ENCODE data around the gene AK8. TPM values are rescaled to one million over a fixed set of nuclear protein-coding genes. Genes with fewer than 3 reads are reported as not detected.

The AK8 gene
- 1.6 TPM for total RNA-seq

GRCh38 chr9:132877824-132878694 lies at the start of gene AK8:
TSS of gene AK8 (minus strand) at chr9:132878284. CDS start at chr9:132878255, 29 bp downstream.

GRCh38 chr9:132878695-132879456 lies 792 bp upstream of the AK8 start, which contains the start of gene SPACA9:
TSS of gene SPACA9 (plus strand) at chr9:132878898. CDS start at chr9:132883948, 5,050 bp downstream.

Other genes starting within 250 kb of the AK8 start
- gene DDX31, start 208.3 kb downstream of the AK8 start, total RNA-seq: 16.6 TPM
- gene GTF3C4, start 207.8 kb downstream of the AK8 start, total RNA-seq: 25.7 TPM
- gene SPACA9, start 614 bp upstream of the AK8 start, total RNA-seq: 2.8 TPM
- 129 TPM for gene TSC1, start 66.3 kb upstream of the AK8 start, total RNA-seq
- not detected for gene GFI1B, start 100.4 kb upstream of the AK8 start, total RNA-seq
- 49.8 TPM for gene GTF3C5, start 152.7 kb upstream of the AK8 start, total RNA-seq
- gene CEL, start 183.7 kb upstream of the AK8 start, total RNA-seq: 0.31 TPM
- 196 TPM for gene RALGDS, start 243.0 kb upstream of the AK8 start, total RNA-seq

All from parietal lobe (tissue), 1 donor.